ENCODE data around the gene SAP130.

Gene SAP130

DNA sequence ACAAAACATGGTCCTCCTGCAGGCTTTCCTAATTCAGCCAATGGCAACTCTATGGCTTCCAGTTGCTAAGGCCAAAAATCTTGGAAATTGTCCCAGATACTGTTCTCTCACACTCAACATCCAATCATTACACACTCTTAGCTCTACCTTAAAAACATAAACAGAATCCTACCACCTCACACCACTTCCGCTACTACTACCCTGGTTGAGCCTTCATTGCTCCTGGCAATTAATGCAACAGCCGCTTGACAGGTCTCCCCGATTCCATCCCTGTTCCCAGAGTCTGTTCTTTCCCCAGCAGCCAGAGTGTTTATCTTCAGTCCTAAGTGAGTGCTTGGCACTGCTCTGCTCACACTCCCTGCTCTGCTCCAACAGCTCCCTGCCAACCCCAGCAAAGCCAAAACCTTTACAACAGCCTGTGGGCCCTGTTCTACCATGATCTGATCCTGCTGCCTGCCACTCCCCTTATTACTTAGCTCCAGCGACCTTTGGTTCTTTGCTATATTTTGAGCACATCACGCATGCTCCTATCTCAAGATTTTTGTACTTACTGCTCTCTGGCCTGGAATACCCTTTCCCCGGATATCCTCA lies 74.6 kb downstream of the SAP130 start:
- no peak overlapping the region for H3K27ac ChIP-seq (ENCODE audit: low read depth, low read length)
- H3K9me3 ChIP-seq (ENCODE audit: control insufficient read depth, insufficient read depth, low read depth, low read length) = no peaks in the 10 kb centered on the region

DNA sequence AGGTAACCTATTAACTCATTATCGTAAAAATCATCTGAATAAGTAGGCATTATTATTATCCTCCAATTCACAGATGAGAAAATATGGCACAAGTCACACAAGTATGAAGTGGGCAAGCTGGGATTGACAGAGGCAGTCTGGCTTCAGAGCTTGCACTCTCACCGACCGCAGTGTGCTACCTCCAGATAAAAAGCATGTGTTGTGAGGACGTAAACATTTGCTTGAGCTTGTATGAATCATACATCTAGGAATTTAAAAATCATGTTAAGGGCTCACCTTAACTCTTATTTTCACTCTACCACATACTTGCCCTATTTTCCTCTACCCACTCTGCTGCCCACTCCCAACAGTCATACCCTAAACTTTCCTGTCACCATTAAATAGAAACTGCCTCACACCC lies 76.8 kb downstream of the SAP130 start:
- Histone ChIP-seq H3K27ac (ENCODE audit: low read depth, low read length) (no peak overlapping the region), H3K9ac (ENCODE audit: low read length) (no peak overlapping the region), H3K9me3 (ENCODE audit: control insufficient read depth, insufficient read depth, low read depth, low read length) (no peaks in the 10 kb centered on the region), H3K36me3 (ENCODE audit: control insufficient read depth, insufficient read depth, low read length) (peaks cover 82% of the 10 kb centered on the region), H3K4me1 (ENCODE audit: control insufficient read depth, insufficient read depth, low read length) (no peaks in the 10 kb centered on the region), H3K4me3 (ENCODE audit: low read depth, low read length) (no peak overlapping the region), H3K27me3 (ENCODE audit: control insufficient read depth, insufficient read depth, low read length) (no peaks in the 10 kb centered on the region)

More for the DNA sequence above, 74.6 kb downstream of the SAP130 start:
- Histone ChIP-seq H3K4me1 (ENCODE audit: control insufficient read depth, insufficient read depth, low read length) (no peaks in the 10 kb centered on the region), H3K36me3 (ENCODE audit: control insufficient read depth, insufficient read depth, low read length) (peaks cover 80% of the 10 kb centered on the region), H3K4me3 (ENCODE audit: low read depth, low read length) (no peak overlapping the region), H3K27me3 (ENCODE audit: control insufficient read depth, insufficient read depth, low read length) (no peaks in the 10 kb centered on the region), H3K9ac (ENCODE audit: low read length) (no peak overlapping the region)

GRCh38 chr2:127950264-127950663 lies 77.6 kb downstream of the SAP130 start:
- H3K36me3 ChIP-seq (ENCODE audit: control insufficient read depth, insufficient read depth, low read length) = peaks cover 83% of the 10 kb centered on the region
- no peak overlapping the region for H3K27ac ChIP-seq (ENCODE audit: low read depth, low read length)

GRCh38 chr2:127945281-127945680 lies 82.6 kb downstream of the SAP130 start:
- Histone ChIP-seq H3K4me3 (ENCODE audit: low read depth, low read length) (no peak overlapping the region), H3K9me3 (ENCODE audit: control insufficient read depth, insufficient read depth, low read depth, low read length) (no peaks in the 10 kb centered on the region), H3K36me3 (ENCODE audit: control insufficient read depth, insufficient read depth, low read length) (peaks cover 85% of the 10 kb centered on the region), H3K27me3 (ENCODE audit: control insufficient read depth, insufficient read depth, low read length) (no peaks in the 10 kb centered on the region), H3K4me1 (ENCODE audit: control insufficient read depth, insufficient read depth, low read length) (no peaks in the 10 kb centered on the region), H3K27ac (ENCODE audit: low read depth, low read length) (no peak overlapping the region), H3K9ac (ENCODE audit: low read length) (no peak overlapping the region)

More at GRCh38 chr2:127950264-127950663, 77.6 kb downstream of the SAP130 start:
- Histone ChIP-seq H3K9me3 (ENCODE audit: control insufficient read depth, insufficient read depth, low read depth, low read length) (no peaks in the 10 kb centered on the region), H3K4me3 (ENCODE audit: low read depth, low read length) (no peak overlapping the region), H3K9ac (ENCODE audit: low read length) (no peak overlapping the region), H3K27me3 (ENCODE audit: control insufficient read depth, insufficient read depth, low read length) (no peaks in the 10 kb centered on the region), H3K4me1 (ENCODE audit: control insufficient read depth, insufficient read depth, low read length) (no peaks in the 10 kb centered on the region)

DNA sequence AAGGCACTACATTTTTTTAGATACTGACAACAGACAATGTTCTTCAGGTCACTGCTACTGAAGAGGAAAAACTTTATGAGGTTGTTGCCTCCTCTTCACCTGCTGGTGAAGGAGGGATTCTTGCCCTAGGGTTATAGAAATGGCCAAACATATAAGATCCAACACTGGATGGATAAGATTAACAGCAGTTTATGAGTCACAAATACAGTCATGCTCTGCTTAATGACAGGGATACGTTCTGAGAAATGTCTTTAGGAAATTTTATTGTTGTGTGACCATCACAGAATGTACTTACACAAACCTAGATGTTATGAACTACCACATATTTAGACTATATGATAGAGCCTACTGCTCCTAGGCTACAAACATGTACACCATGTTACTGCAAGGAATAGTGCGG lies 84.7 kb downstream of the SAP130 start:
- no peak overlapping the region for H3K4me3 ChIP-seq (ENCODE audit: low read depth, low read length)
- H3K36me3 ChIP-seq (ENCODE audit: control insufficient read depth, insufficient read depth, low read length) = peaks cover 65% of the 10 kb centered on the region
- H3K27me3 ChIP-seq (ENCODE audit: control insufficient read depth, insufficient read depth, low read length) = no peaks in the 10 kb centered on the region
- no peak overlapping the region for H3K27ac ChIP-seq (ENCODE audit: low read depth, low read length)
- no peaks in the 10 kb centered on the region for H3K4me1 ChIP-seq (ENCODE audit: control insufficient read depth, insufficient read depth, low read length)
- no peak overlapping the region for H3K9ac ChIP-seq (ENCODE audit: low read length)
- no peaks in the 10 kb centered on the region for H3K9me3 ChIP-seq (ENCODE audit: control insufficient read depth, insufficient read depth, low read depth, low read length)

- Histone ChIP-seq H3K36me3 (ENCODE audit: control insufficient read depth, insufficient read depth, low read length) (peaks cover 53% of the 10 kb centered on the region), H3K27ac (ENCODE audit: low read depth, low read length) (no peak overlapping the region), H3K9ac (ENCODE audit: low read length) (no peak overlapping the region), H3K4me3 (ENCODE audit: low read depth, low read length) (no peak overlapping the region), H3K27me3 (ENCODE audit: control insufficient read depth, insufficient read depth, low read length) (no peaks in the 10 kb centered on the region), H3K4me1 (ENCODE audit: control insufficient read depth, insufficient read depth, low read length) (no peaks in the 10 kb centered on the region), H3K9me3 (ENCODE audit: control insufficient read depth, insufficient read depth, low read depth, low read length) (no peaks in the 10 kb centered on the region)
Observed at GRCh38 chr2:127942002-127942401, 85.9 kb downstream of the SAP130 start.

DNA sequence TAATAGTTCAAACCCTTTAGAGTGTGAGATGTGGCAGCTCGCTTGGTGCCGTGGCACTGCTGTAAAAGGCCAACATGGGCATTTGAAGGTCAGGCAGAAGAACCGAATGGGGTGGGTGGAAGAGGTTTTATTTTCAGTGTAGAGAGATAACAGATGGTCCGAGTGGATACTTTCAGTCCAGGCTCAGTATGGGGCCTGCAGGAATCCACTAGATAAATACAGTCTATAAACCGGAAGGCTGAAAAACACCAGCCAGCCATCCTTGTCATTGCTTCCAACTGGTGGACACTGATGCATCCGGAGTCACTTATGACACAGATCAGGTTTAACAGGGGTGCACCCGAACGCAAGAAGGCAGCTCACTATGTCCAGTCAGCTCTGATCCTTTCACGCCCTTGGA lies 86.4 kb downstream of the SAP130 start:
- Histone ChIP-seq H3K36me3 (ENCODE audit: control insufficient read depth, insufficient read depth, low read length) (peaks cover 50% of the 10 kb centered on the region), H3K9ac (ENCODE audit: low read length) (no peak overlapping the region), H3K9me3 (ENCODE audit: control insufficient read depth, insufficient read depth, low read depth, low read length) (no peaks in the 10 kb centered on the region), H3K4me3 (ENCODE audit: low read depth, low read length) (no peak overlapping the region), H3K4me1 (ENCODE audit: control insufficient read depth, insufficient read depth, low read length) (no peaks in the 10 kb centered on the region), H3K27ac (ENCODE audit: low read depth, low read length) (no peak overlapping the region), H3K27me3 (ENCODE audit: control insufficient read depth, insufficient read depth, low read length) (no peaks in the 10 kb centered on the region)

- H3K9me3 ChIP-seq (ENCODE audit: control insufficient read depth, insufficient read depth, low read depth, low read length) = no peaks in the 10 kb centered on the region
- no peaks in the 10 kb centered on the region for H3K4me1 ChIP-seq (ENCODE audit: control insufficient read depth, insufficient read depth, low read length)
- H3K27ac ChIP-seq (ENCODE audit: low read depth, low read length) = no peak overlapping the region
- H3K36me3 ChIP-seq (ENCODE audit: control insufficient read depth, insufficient read depth, low read length) = peaks cover 42% of the 10 kb centered on the region
- H3K4me3 ChIP-seq (ENCODE audit: low read depth, low read length) = no peak overlapping the region
- H3K27me3 ChIP-seq (ENCODE audit: control insufficient read depth, insufficient read depth, low read length) = no peaks in the 10 kb centered on the region
- H3K9ac ChIP-seq (ENCODE audit: low read length) = no peak overlapping the region
Observed at GRCh38 chr2:127940641-127941040, 87.2 kb downstream of the SAP130 start.

- Histone ChIP-seq H3K4me1 (ENCODE audit: control insufficient read depth, insufficient read depth, low read length) (no peaks in the 10 kb centered on the region), H3K27me3 (ENCODE audit: control insufficient read depth, insufficient read depth, low read length) (no peaks in the 10 kb centered on the region), H3K9ac (ENCODE audit: low read length) (no peak overlapping the region), H3K9me3 (ENCODE audit: control insufficient read depth, insufficient read depth, low read depth, low read length) (no peaks in the 10 kb centered on the region), H3K36me3 (ENCODE audit: control insufficient read depth, insufficient read depth, low read length) (no peaks in the 10 kb centered on the region), H3K27ac (ENCODE audit: low read depth, low read length) (no peak overlapping the region), H3K4me3 (ENCODE audit: low read depth, low read length) (no peak overlapping the region)
Observed at GRCh38 chr2:127935337-127935736, 92.5 kb downstream of the SAP130 start.

DNA sequence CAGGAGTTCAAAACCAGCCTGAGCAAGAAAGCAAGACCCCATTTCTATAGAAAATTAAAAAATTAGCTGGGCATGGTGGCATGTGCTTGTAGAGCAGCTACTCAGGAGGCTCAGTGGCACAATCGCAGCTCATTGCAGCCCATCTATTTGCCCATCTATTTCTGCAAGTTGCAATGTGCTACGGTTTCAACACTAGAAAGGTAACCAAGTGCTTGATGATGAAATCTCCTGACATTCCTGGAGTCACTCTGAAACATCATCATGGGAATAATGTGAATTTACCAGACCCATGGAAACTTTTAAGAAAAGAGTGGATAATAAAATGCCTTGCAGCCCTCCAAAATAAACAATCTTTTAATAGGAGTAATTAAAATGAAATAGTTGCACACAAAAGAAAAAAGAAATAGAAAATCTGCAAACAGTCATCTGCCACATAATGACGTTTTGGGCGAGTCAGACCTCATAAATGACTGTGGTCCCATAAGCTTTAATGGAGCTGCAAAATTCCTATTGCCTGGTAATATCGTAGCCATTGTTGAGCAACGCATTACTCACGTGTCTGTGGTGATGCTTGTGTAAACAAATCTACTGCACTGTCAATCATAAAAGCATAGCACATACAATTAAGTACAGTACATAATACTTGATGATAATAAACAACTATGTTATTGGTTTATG lies 95.5 kb downstream of the SAP130 start:
- H3K4me3 ChIP-seq (ENCODE audit: low read depth, low read length) = no peak overlapping the region
- no peaks in the 10 kb centered on the region for H3K36me3 ChIP-seq (ENCODE audit: control insufficient read depth, insufficient read depth, low read length)
- H3K4me1 ChIP-seq (ENCODE audit: control insufficient read depth, insufficient read depth, low read length) = no peaks in the 10 kb centered on the region
- no peak overlapping the region for H3K27ac ChIP-seq (ENCODE audit: low read depth, low read length)
- H3K27me3 ChIP-seq (ENCODE audit: control insufficient read depth, insufficient read depth, low read length) = no peaks in the 10 kb centered on the region
- no peaks in the 10 kb centered on the region for H3K9me3 ChIP-seq (ENCODE audit: control insufficient read depth, insufficient read depth, low read depth, low read length)
- no peak overlapping the region for H3K9ac ChIP-seq (ENCODE audit: low read length)

GRCh38 chr2:127929449-127929848 lies 98.4 kb downstream of the SAP130 start:
- H3K4me3 ChIP-seq (ENCODE audit: low read depth, low read length) = no peak overlapping the region
- H3K9ac ChIP-seq (ENCODE audit: low read length) = no peak overlapping the region
- no peaks in the 10 kb centered on the region for H3K4me1 ChIP-seq (ENCODE audit: control insufficient read depth, insufficient read depth, low read length)
- no peak overlapping the region for H3K27ac ChIP-seq (ENCODE audit: low read depth, low read length)
- H3K9me3 ChIP-seq (ENCODE audit: control insufficient read depth, insufficient read depth, low read depth, low read length) = peaks cover 4% of the 10 kb centered on the region
- no peaks in the 10 kb centered on the region for H3K36me3 ChIP-seq (ENCODE audit: control insufficient read depth, insufficient read depth, low read length)
- H3K27me3 ChIP-seq (ENCODE audit: control insufficient read depth, insufficient read depth, low read length) = no peaks in the 10 kb centered on the region

Measured in HUES6 (cell line).